H1 (cell line): ENCODE results near the gene AMIGO2. TPM values are rescaled to one million over a fixed set of nuclear protein-coding genes. Genes with fewer than 3 reads are reported as not detected.

Source experiments
- BRCA1 ChIP-seq: IDR thresholded peaks from 2 replicates; pipeline ENCODE4 v1.6.1; 2012; ENCODE audit warnings: low read depth, low read length, improper control_type of control experiment
- CHD7 ChIP-seq: fragments of 300-600 bp; sonication (generic); IDR thresholded peaks from 2 replicates; pipeline ENCODE4 v1.7.1; 2012; ENCODE audit warnings: low read length, moderate library complexity, mild to moderate bottlenecking, inconsistent platforms; ENCODE audit not compliant: insufficient replicate concordance
- NANOG ChIP-seq: IDR thresholded peaks from 2 replicates; pipeline ENCODE4 v1.6.1; 2011; ENCODE audit warnings: low read length, low read depth, mild to moderate bottlenecking, inconsistent platforms; ENCODE audit not compliant: insufficient read depth, poor library complexity, severe bottlenecking
- SP1 ChIP-seq: IDR thresholded peaks from 2 replicates; pipeline ENCODE4 v1.6.1; 2011; ENCODE audit warnings: low read depth, low read length
- SP4 ChIP-seq: IDR thresholded peaks from 2 replicates; pipeline ENCODE4 v1.6.1; 2012; ENCODE audit warnings: low read length, inconsistent platforms
- polyA plus RNA-seq, 7 experiments: library from polyadenylated mRNA; depleted of rRNA in 3 of 7; stranded (reverse) in 5 of 7; unstranded in 2 of 7; fragments of >200 nt in 5 of 7; fragments of 200-250 nt in 2 of 7; gene quantifications; 1 replicate in 5 of 7; 2 replicates in 1 of 7; 4 replicates in 1 of 7; pipeline versions ENCODE4 v1.2.1 to v1.2.3, GENCODE V29; 2011 to 2013; ENCODE audit warnings: missing spikeins in 2 of 7, mixed read lengths in 2 of 7
- total RNA-seq: library from RNA; stranded (reverse); fragmentation: NEBNext Ultra II Directional; extraction: Animal tissue kit (Norgen Biotek cat#: 25700); gene quantifications from 2 replicates; pipeline ENCODE4 v1.2.1, GENCODE V29; 2021

The AMIGO2 gene
- total and polyA plus RNA-seq, 2 of the 8 experiments (the other 6 are each of a cell fraction or from before 2014, with no cell fraction given): 1.7 to 3.3 TPM

- TF ChIP-seq CHD7 (no peak), SP1 (no peak), SP4 (no peak), BRCA1 (no peak), NANOG (no peak)
Observed at GRCh38 chr12:47107446-47107845, 27.7 kb upstream of the AMIGO2 start (continued).
